NB4 (cell line): ENCODE measurements around the gene KRABD2.

ENCODE experiments used
- DNase-seq: peaks from one replicate; pipeline ENCODE4 v3.0.0; 2010; ENCODE audit warnings: low read depth
- H3K4me3 ChIP-seq: one replicate; pipeline ENCODE4 v1.5.1; 2011; ENCODE audit warnings: mild to moderate bottlenecking, low read depth, low read length, moderate library complexity
- MAX ChIP-seq: IDR thresholded peaks from 2 replicates; pipeline ENCODE4 v1.6.1; 2011; ENCODE audit warnings: low read depth, low read length
- MYC ChIP-seq: IDR thresholded peaks from 2 replicates; pipeline ENCODE4 v1.6.1; 2011; ENCODE audit warnings: low read depth, low read length
- POLR2A ChIP-seq: IDR thresholded peaks from 2 replicates; pipeline ENCODE4 v1.6.1; 2011; ENCODE audit warnings: mild to moderate bottlenecking; ENCODE audit not compliant: insufficient read length; ENCODE audit errors: extremely low read depth
- TF ChIP-seq, protein P1 (sequence below): IDR thresholded peaks from one replicate; pipeline ENCODE4 v1.5.1; 2012; ENCODE audit warnings: low read depth, low read length

The KRABD2 gene

GRCh38 chr17:8366231-8366630, 10.3 kb downstream of the KRABD2 start:
- TF ChIP-seq POLR2A: no peak
- TF ChIP-seq, protein P1, sequence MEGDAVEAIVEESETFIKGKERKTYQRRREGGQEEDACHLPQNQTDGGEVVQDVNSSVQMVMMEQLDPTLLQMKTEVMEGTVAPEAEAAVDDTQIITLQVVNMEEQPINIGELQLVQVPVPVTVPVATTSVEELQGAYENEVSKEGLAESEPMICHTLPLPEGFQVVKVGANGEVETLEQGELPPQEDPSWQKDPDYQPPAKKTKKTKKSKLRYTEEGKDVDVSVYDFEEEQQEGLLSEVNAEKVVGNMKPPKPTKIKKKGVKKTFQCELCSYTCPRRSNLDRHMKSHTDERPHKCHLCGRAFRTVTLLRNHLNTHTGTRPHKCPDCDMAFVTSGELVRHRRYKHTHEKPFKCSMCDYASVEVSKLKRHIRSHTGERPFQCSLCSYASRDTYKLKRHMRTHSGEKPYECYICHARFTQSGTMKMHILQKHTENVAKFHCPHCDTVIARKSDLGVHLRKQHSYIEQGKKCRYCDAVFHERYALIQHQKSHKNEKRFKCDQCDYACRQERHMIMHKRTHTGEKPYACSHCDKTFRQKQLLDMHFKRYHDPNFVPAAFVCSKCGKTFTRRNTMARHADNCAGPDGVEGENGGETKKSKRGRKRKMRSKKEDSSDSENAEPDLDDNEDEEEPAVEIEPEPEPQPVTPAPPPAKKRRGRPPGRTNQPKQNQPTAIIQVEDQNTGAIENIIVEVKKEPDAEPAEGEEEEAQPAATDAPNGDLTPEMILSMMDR: no peak
- no peak for TF ChIP-seq MYC
- TF ChIP-seq MAX: no peak
- H3K4me3 ChIP-seq: no peak overlapping the region

DNA sequence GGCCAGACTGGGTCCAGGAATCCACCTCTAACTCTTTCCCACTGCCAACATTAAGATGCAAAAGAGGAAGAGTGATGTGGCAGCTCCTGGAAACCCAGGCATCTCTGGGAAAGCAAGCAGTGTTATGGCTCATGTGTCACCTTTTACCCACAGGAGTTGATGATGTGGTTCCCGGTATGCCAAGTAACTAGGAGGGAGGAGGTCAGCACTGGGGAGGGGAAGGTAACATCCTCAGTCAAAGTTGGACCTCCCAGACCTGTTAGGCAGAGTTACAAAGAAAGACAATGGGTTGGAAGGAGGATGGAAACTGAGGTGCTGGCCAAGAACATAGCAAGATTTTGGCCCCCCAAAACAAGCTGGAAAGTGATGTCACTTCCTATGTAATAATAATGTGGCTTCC, 11.4 kb downstream of the KRABD2 start:
- no peak for TF ChIP-seq MAX
- TF ChIP-seq, protein P1: no peak
- no peak for TF ChIP-seq MYC
- TF ChIP-seq POLR2A: no peak
- no peak overlapping the region for H3K4me3 ChIP-seq
- DNase-seq: no peak

More at GRCh38 chr17:8366231-8366630, 10.3 kb downstream of the KRABD2 start:
- no peak for DNase-seq

- no peak for DNase-seq
- TF ChIP-seq MYC: no peak
- no peak for TF ChIP-seq MAX
- TF ChIP-seq, protein P1: no peak
- no peak for TF ChIP-seq POLR2A
- no peak overlapping the region for H3K4me3 ChIP-seq
These were observed 13.7 kb downstream of the KRABD2 start for GRCh38 chr17:8362651-8363332.

GRCh38 chr17:8360751-8361150, 15.8 kb downstream of the KRABD2 start:
- no peak overlapping the region for H3K4me3 ChIP-seq
- TF ChIP-seq MYC (no peak), MAX (no peak), POLR2A (no peak)
- TF ChIP-seq, protein P1: no peak
- no peak for DNase-seq

DNA sequence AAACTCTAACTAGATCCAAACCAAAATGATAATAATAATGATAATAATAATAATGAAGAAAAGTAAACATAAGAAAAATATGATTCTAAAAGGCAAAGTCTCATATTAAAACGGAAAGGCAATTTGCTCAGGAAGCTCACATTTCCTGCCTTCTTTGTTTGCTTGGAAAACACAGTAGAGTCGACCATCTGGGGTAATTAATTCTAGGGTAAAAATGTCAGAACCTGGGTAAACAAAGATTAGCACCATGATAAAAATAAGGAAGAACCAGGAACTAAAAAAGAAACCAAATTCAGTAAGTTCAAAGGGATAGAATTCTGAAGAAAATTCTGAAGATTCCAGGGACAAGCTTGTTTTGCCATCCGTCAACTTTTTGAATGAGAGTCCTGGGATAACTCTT, 16.2 kb downstream of the KRABD2 start:
- H3K4me3 ChIP-seq: no peak overlapping the region
- no peak for DNase-seq
- TF ChIP-seq MYC: no peak
- TF ChIP-seq POLR2A: no peak

DNA sequence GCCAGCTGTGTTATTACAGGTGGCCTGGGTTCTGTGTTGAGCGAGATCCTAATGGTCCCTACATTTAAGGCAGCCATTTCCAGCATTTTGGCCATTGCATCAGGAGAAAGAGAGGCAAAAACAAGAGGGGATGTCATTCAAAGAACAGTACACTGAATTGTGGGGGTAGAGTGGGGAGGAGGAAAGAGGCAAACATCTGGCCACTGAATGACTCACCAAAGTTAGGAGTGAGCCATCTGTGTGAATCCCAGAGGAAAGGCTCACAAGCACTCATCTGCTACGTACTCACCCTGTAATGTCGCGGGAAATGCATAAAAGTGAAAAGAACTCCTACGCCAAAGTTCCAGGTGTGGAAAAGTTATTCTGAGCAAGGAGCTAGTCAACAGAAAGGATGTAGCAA, 16.7 kb downstream of the KRABD2 start:
- no peak for TF ChIP-seq MYC
- no peak for TF ChIP-seq POLR2A
- TF ChIP-seq, protein P1: no peak
- TF ChIP-seq MAX: no peak
- no peak overlapping the region for H3K4me3 ChIP-seq
- no peak for DNase-seq
